Activated effector memory CD4-positive, alpha-beta T cell treated with anti-CD3 and anti-CD28 coated beads, Interleukin-2, amount 50 U/mL, for 16 hours (primary cell): ENCODE measurements around the gene VRK1.

ENCODE experiments used
- DNase-seq: peaks from one replicate; pipeline ENCODE4 v3.0.0-alpha.2; 2020

Gene VRK1

DNA sequence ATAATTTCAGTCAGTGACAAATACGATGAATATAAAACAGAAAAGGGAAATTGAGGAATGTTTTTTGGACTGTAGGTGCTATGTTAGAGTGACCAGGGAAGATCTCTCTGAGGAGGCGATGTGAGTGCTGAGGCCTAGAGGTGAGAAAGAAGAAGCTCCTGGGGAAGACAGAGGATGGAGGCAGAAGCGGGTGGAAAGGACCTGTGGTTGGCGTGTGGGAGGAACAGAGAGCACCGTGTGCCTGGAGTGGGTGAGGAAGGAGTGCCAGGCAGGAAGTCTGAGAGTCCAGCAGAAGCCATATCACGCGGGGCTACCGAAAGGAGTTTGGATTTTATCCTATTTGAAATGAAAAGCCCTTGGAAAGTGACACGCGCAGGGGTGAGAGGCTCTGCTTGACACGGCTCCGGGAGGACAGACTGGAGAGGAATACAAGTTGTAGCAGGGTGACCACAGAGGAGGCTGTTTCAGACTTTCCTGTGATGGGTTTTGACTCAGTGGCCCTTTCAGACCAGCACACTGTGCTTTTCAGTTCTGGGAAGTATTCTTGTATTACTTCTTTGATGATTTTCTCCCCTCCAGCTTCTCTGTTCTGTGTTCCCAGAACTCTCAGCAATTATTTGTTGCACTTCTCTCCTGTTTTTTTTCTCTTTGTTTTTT is 96.9 kb downstream of the VRK1 start:
- no peak for DNase-seq

- no peak for DNase-seq
Observed at GRCh38 chr14:96894966-96895365, 97.8 kb downstream of the VRK1 start.

GRCh38 chr14:96895658-96896271 is 98.6 kb downstream of the VRK1 start:
- DNase-seq = no peak

DNA sequence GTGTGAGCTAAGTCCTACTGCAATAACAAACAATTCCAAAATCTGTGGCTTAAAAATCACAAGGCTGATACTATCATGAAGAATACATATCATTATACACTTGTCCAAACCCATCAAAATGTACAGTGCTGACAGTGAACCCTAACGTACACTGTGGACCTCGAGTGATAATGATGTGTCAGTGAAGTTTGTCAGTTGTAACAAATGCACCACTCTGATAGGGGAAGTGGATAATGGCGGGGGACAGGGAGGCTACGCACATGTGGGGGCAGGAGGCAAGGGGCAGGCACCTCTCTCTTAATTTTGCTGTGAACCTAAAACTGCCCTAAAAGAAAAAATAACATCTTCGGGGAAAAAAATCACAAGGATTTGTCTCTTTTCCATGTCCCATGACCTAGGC is 100.0 kb downstream of the VRK1 start:
- DNase-seq = no peak

DNA sequence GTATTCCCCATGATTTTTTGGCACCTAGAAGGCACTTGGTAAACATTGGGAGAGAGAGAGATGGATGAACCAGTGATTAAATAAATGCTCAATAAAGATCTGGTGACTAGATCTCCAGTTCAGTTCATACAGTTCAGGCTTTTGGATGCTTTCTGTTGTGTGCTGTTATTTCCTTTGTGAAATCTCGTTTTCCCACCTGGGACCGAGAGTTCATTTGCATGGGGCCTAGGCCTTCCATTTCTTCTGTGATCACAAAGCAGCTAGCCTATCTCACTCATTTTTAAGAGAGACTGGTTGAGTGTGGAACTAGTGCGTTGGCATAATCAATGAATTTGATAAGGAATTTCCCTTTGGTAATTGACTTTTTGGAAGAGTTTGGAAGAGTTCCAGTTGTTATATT is 104.0 kb downstream of the VRK1 start:
- DNase-seq = no peak

DNA sequence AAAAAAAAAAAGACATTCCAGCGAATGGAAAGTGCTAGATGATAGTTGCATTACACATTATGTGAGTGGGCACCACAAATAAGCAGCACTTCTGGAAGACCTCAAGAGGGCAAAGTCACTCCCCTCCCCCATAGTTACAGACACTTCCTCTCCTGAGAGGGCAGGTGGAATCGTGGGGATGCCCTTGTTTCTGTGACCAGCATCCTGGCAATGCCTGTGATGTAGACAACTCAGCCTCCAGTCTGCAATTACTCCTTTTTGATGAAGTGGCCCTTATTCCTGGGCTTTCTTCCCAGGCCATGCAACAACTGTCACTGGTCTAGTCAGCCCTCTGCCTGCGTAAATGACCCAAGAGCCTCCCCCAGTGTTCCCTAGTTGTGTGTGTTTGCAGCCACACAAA is 104.8 kb downstream of the VRK1 start:
- no peak for DNase-seq

DNA sequence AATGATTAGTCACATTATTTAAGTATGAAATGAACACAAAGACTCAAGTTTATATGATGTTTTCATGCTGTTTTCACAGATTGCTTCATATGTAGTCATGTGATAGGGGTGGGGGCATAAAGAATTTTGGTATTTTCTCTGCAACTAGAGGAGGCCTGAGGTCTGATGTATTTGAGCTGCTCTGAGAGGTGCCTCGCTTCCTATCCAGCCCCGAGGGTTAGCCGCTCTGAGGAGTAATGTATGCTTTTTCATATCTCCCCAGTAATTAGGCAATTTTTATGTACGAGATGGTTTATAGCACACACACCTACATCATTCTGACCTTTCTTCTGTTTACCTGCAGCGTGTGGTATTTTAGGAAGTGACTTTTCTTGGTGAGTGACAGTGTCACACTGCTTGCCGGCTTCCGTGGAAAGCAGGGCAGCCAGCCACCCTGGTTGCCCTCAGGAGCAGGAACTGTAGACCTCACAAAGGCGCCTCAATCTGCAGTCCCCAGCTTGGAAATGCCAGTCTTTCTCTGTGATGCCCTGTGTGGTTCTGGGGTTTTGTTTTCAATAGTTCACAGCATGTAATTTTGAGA is 106.4 kb downstream of the VRK1 start:
- DNase-seq = no peak

DNA sequence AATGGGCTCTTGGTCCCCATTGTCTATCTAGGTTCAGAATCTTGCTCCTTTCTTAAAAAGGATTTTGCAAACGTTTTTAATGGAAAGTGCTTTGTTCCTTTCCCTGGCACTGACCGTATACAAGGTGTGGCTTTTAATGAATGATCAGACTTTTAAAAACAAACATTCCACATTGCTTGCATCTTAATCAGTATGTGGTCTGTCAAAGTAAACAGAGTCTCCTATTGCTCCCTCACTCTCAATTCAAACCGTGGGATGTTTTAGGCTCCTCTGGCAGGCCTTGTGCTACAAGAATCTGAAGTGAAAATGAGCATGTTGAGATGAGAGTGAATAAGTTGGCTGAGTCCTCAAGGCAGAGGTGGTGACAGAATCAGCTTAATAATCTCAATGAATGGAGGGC is 107.0 kb downstream of the VRK1 start:
- no peak for DNase-seq

DNA sequence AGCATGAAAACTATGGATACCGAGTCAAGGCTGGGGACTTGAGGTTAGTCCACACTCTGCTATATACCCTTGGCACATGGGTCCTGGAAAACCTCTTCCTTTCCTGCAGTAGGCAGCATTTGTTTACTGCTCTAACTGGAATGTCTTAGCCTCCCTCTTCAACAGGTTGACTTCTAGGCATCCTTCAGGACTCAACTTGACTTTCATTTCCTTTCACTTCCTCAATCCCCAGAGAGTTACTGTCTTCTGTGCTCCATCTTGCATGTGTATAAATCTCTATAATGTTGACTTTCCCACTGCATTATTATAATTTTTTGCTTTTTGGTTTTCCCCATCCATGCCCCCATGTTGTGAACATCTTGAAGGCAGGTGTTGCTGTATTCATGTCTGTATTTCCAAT is 107.9 kb downstream of the VRK1 start:
- no peak for DNase-seq

DNA sequence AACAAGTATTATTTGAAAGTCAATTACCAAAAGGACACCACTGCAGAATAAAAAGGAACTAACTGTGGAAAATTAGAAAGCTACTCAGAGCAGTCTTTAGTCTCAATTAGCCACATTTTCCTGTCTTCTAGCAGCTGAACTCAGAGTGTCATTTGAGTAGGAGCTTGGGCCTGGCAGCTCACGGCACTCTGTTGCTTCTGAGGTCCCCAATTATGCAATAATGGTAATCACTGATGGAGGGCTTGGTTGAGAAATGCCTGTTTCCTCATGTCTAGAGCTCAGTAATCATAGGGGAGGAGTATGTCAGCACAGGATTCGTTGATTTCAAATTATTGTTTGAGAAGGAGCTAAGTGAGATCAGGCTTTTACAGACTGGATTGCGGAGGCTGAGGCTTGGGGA is 108.6 kb downstream of the VRK1 start:
- DNase-seq = no peak

- DNase-seq = no peak
Observed at GRCh38 chr14:96906434-96906833, 109.3 kb downstream of the VRK1 start.

DNA sequence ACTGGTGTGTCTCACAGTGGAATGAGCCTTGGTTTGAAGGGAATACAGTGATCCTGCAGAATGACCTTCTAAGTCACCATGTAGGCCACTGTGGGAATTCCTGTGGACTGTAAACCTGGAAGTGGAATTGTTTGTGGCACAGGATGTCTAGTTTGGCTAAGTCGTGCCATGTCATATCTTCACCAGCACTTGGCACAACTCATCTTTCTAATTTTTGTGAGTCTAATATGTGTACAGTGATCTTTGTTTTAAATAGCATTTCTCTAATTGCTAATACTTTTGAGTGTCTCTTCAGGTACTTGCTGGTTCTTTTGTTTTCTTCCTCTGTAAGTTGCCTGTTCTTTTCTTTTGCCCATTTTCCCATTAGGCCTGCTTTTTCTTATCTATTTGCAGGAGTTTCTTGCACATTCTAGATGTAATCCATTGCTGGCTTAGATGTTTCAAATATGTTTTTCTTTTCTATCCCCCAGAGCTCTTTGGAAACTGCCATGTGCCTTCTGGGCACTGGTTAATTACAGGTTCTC is 112.7 kb downstream of the VRK1 start:
- DNase-seq = no peak

- DNase-seq = no peak
Observed at GRCh38 chr14:96911499-96912149, 114.4 kb downstream of the VRK1 start.

DNA sequence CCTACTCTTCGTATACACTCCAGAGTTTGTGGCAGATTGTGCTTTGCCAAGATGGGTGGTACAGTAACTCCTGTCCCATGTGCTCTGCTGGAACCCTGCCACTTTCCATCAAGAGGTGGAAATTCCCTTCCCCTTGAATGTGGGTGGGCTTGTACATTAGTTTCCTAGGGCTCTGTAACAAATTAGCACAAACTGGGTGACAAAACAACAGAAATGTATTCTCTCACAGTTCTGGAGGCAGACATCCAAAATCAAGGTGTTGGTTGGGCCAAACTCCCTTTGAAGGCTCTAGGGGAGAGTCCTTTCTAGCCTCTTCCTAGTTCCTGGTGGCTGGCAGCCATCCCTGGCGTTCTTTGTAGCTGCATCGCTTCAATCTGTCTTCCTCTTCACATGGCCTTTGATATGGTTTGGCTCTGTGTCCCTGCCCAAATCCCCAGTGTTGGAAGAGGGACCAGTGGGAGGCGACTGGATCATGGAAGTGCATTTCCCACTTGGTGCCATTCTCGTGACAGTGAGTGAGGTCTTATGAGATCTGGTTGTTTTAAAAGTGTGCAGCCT is 117.5 kb downstream of the VRK1 start:
- no peak for DNase-seq

GRCh38 chr14:96915478-96915877 is 118.3 kb downstream of the VRK1 start:
- no peak for DNase-seq

GRCh38 chr14:96916751-96917150 is 119.6 kb downstream of the VRK1 start:
- no peak for DNase-seq

DNA sequence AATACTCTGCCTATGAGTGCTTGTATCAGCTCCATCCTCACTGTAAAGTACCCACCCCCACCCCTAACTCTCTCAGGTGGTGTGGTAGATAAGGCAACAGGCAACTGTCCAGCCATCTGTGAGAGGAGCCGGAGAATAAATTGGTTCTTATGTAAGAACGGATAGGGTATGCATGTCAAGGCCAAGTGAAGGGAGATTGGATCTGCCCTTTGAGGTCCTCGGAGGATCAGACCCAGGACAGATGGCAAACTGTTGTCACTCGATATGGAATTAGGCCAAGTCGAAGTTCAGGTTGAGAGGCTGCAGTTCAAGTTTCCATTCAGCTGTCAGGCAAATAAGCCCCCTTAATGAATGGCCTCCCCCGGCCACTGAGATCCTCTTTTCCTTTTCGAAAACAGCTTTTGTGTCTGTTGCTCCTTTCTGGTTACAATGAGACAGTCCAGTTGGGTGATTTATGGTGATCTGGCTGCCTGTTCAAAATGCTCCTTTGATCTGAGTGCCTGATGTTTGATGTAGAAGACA is 120.3 kb downstream of the VRK1 start:
- DNase-seq = no peak

DNA sequence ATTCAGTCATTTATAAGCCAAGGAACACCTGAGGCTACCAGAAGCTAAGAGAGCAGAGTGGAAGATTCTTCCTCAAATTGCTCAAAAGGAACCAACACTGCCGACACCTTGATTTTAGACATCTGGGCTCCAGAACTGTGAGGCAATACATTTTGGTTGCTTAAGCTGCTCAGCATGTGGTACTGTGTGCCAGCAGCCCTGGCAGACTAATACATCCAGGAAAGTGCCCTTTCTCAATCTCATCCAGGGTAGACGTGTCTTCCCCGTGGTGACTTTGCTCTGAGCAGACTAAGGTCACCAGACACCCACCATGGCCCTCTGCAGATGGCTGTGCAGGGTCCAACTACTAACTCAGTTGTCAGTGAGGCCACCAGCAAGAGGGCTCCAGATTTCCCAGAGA is 122.8 kb downstream of the VRK1 start:
- DNase-seq = no peak

DNA sequence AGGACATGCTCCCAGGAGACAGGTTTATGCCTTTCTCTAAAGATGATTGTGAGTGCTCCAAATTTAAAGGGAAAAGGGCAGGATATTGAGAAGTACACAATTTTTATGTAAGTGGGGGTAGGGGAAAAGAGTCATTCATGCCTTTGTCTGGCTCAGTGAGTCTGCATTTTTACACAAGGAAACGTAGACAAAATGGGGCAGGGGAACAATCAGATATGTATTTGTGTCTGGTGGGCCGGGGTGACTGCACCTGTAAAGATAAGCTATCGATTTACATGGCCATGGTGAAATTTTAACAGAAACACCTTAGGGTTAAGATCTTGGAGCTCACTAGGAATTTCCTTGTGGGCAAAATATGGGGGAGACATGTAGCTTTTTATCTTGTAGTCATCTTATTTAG is 123.6 kb downstream of the VRK1 start:
- no peak for DNase-seq

DNA sequence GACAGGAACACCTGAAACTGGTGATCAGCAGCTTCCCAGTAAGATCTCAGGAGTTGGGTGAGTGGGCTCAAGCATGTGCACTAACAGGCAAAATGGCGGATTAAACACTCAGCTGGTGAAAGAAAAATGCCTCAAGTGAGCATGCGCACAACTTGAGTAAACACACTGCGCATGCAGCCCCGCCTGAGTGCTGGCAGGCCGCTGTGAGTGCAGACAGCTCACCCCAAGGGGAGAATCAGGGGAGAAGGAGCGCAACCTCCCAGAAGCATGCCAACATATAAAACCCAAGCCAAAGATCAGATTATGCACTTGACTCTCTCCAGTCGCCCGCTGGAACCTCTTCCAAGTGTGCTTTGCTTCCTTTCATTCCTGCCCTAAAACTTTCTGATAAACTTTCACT is 125.8 kb downstream of the VRK1 start:
- peak; percentile 41 for DNase-seq

DNA sequence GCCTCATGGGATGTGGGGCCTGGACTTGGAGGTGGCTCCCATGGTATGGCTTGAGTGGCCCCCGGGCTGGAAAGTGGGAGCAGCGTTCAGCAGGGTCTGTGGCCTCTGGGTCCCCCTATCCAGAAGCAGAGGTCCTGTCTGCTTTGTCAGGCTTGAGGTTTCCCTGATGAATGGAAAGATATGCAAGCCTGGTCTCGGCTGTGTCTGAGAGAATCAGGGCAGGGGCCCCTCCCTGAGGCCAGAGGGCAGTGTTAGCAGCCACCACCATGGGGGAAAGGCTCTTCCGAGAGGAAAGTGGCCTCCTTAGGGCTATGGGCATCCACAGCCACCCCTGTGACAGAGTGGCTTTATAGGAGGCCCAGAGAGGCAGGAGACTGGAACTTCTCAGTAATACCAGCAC is 128.2 kb downstream of the VRK1 start:
- peak; percentile 46 for DNase-seq

DNA sequence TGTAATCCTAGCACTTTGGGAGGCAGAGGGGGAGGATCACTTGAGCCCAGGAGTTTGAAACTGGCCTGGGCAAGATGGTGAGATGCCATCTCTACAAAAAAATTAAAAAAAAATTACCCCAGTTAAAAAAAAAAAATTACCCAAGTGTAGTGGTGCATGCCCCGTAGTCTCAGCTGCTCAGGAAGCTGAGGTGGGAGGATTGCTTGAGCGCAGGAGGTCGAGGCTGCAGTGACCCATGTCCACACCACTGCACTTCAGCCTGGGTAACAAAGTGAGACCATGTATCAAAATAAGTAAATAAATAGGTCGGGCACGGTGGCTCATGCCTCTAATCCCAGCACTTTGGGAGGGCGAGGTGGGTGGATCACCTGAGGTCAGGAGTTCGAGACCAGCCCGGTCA is 128.8 kb downstream of the VRK1 start:
- DNase-seq = peak; percentile 14

DNA sequence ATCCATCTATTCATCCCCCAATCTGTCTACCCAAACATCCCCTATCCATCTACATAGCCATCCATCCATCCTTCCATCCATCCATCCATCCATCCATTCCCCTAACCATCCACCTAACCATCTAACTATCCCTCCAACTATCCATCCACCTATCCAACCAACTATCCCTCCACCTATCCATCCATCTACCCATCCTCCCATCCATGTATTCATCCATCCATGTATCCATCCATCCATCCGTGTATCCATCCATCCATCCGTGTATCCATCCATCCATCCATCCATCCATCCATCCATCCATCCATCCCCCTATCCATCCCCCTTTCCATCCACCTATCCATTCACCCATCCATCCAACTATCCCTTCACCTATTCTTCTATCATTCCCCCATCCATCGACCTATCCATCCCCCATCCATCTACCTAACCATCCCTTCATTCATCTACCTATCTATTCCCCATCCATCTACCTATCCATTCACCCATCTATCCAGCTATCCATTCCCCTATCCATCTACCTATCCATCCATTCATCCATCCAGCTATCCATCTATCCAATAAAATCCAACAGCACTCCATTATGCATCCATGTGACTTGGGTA is 131.7 kb downstream of the VRK1 start:
- no peak for DNase-seq
